Measurements from ENCODE around the gene C17orf78.
"Not testable (repeated sequence)": the region's sequence is repeated elsewhere in the genome, so short reads cannot be mapped to it uniquely, and the experiment has no call there.

C17orf78 gene

GRCh38 chr17:37386462-37386861 is 10.7 kb downstream of the C17orf78 start:
- DNase-seq (ENCODE audit: low read depth in 2 of 2): no peak

- DNase-seq (ENCODE audit: low read depth in 2 of 2): no peak
Measured at GRCh38 chr17:37388266-37388665, 12.5 kb downstream of the C17orf78 start.

DNA sequence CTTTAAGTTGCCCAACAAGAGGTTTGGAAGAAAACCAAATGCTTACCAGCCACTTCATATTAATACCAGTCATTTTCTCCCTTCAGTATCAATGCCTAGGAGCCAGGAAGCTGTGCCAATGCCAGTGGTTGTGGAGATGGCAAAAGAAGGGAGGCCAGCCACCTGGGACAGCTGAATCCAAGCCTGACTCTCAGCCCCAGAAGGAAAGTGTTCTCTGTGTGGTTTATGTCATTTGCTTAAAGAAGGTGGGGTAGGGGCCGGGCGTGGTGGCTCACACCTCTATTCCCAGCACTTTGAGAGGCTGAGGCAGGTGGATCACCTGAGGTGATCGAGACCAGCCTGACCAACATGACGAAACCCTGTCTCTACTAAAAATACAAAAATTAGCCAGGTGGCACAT is 13.4 kb downstream of the C17orf78 start:
- DNase-seq (ENCODE audit: low read depth in 2 of 2): no peak

DNA sequence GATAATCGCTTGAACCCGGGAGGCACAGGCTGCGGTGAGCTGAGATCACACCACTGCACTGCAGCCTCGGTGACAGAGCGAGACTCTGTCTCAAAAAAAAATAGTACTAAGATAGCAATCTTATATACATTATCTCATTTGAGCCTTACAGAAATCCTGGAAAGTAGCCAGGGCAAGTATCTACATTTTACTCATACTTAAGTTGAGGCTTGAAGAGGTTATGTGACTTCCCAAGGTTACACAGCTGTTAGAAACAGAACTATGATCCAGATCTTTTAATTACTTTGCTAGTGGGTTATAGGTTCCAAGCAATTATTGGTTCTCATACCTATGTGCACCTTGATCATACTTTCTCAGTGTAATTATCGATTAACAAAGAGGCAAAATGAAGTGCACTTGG is 15.4 kb downstream of the C17orf78 start:
- no peak for DNase-seq (ENCODE audit: low read depth in 2 of 2)

GRCh38 chr17:37392024-37392590 is 16.3 kb downstream of the C17orf78 start:
- no peak for DNase-seq (ENCODE audit: low read depth in 2 of 2)

DNA sequence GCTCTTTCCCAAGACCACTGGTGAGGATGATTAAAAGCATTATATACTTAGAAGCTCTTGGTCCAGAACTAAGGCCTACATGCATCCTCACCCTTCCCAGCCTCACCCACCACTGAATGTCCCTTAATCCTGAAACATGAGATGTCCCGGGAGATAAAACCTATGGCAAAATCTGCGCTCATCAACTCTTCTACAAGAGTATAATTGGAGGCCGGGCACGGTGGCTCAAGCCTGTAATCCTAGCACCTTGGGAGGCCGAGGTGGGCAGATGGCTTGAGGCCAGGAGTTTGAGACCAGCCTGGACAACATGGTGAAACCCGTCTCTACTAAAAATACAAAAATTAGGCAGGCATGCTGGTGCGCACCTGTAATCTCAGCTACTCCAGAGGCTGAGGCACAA is 17.6 kb downstream of the C17orf78 start:
- no peak for DNase-seq (ENCODE audit: low read depth in 2 of 2)

- DNase-seq (ENCODE audit: low read depth in 2 of 2): no peak
Measured at GRCh38 chr17:37399265-37399803, 23.5 kb downstream of the C17orf78 start.

GRCh38 chr17:37400505-37400904 is 24.7 kb downstream of the C17orf78 start:
- DNase-seq (ENCODE audit: low read depth in 2 of 2): no peak

GRCh38 chr17:37405522-37405921 is 29.7 kb downstream of the C17orf78 start:
- DNase-seq (ENCODE audit: low read depth in 2 of 2): not testable (repeated sequence)

GRCh38 chr17:37405955-37406634 is 30.3 kb downstream of the C17orf78 start:
- DNase-seq (ENCODE audit: low read depth in 2 of 2): no peak

GRCh38 chr17:37406635-37407461 is 31.1 kb downstream of the C17orf78 start, which contains the start of the genes ACACA and TADA2A:
Gene ACACA (minus strand): TSS chr17:37406836. CDS start chr17:37406299, 537 bp downstream.
Gene TADA2A (plus strand): TSS chr17:37406886. CDS start chr17:37411366, 4,480 bp downstream.
- DNase-seq (ENCODE audit: low read depth in 2 of 2): peak; percentile 50 to 53

DNA sequence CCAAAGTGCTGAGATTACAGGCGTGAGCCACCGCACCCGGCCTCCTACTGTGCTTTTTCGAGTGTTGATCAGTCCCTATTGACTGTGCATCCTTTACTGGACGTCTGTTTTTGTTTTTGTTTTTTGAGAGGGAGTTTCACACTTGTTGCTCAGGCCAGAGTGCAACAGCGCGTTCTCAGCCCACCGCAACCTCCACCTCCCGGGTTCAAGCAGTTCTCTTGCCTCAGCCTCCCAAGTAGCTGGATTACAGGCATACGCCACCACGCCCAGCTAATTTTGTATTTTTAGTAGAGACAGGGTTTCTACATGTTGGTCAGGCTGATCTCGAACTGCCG is 32.3 kb downstream of the C17orf78 start:
- DNase-seq (ENCODE audit: low read depth in 2 of 2): not testable (repeated sequence)

GRCh38 chr17:37410357-37410756 is 34.6 kb downstream of the C17orf78 start:
- DNase-seq (ENCODE audit: low read depth in 2 of 2): no peak

GRCh38 chr17:37413875-37414519 is 38.2 kb downstream of the C17orf78 start:
- DNase-seq (ENCODE audit: low read depth in 2 of 2): no peak

- no peak for DNase-seq (ENCODE audit: low read depth in 2 of 2)
Measured at GRCh38 chr17:37417852-37418251, 42.1 kb downstream of the C17orf78 start.

- DNase-seq (ENCODE audit: low read depth in 2 of 2): no peak
Measured at GRCh38 chr17:37422971-37423625, 47.3 kb downstream of the C17orf78 start.

DNA sequence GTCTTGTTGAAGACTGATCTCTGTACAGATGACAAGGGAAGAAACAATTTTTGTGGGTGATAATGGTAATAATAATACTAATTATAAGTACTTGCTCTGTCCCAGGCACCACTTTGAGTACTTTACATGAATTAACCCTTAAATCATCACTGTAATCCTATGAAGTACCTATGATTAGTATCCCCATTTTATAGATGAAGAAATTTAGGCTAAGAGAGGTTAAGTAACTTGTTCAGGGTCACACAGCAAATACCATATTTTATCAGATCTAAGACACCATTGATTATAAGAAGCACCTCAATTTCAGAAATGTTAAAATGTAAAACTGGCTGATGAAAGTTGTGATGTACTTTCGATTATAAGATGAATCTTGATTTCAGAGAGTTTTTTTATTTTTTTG is 49.5 kb downstream of the C17orf78 start:
- no peak for DNase-seq (ENCODE audit: low read depth in 2 of 2)

GRCh38 chr17:37429039-37429438 is 53.3 kb downstream of the C17orf78 start:
- no peak for DNase-seq (ENCODE audit: low read depth in 2 of 2)

- DNase-seq (ENCODE audit: low read depth in 2 of 2): no peak
Measured at GRCh38 chr17:37429453-37429852, 53.7 kb downstream of the C17orf78 start.

GRCh38 chr17:37430051-37430627 is 54.4 kb downstream of the C17orf78 start:
- DNase-seq (ENCODE audit: low read depth in 2 of 2): no peak

DNA sequence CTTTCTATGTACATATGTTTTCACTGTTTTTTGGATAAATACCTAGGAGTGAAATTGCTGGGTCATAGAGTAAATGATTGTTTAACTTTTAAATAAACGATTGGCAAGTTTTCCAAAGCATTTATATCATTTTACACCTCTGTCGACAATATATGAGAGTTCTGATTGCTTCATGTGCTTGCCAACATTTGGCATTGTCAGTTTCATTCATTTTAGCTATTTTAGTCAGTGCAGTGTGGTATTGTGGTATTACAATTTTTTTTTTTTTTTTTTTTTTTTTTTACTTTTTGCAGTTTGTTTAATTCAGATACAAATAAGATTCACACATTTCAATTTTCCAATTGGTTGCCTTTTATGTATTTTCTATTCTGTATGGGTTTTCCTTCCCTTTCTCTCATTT is 56.9 kb downstream of the C17orf78 start:
- DNase-seq (ENCODE audit: low read depth in 2 of 2): no peak
